HG02938 (cell line): ENCODE results near the gene RNU6-9.

Experiments
- ATAC-seq: cut with Tn5 transposase; IDR thresholded peaks from one replicate; pipeline ENCODE4 v1.9.1; 2021; ENCODE audit warnings: mild to moderate bottlenecking, moderate library complexity; ENCODE audit not compliant: unreplicated experiment

The RNU6-9 gene

GRCh38 chr19:917323-918151 lies 24.3 kb downstream of the RNU6-9 start, which contains the start of gene KISS1R:
Gene KISS1R, plus strand, starts transcription at chr19:917333. Its CDS starts 170 bp downstream, at chr19:917503.
- no peak for ATAC-seq

GRCh38 chr19:918152-918437 lies 24.8 kb downstream of the RNU6-9 start:
- no peak for ATAC-seq

DNA sequence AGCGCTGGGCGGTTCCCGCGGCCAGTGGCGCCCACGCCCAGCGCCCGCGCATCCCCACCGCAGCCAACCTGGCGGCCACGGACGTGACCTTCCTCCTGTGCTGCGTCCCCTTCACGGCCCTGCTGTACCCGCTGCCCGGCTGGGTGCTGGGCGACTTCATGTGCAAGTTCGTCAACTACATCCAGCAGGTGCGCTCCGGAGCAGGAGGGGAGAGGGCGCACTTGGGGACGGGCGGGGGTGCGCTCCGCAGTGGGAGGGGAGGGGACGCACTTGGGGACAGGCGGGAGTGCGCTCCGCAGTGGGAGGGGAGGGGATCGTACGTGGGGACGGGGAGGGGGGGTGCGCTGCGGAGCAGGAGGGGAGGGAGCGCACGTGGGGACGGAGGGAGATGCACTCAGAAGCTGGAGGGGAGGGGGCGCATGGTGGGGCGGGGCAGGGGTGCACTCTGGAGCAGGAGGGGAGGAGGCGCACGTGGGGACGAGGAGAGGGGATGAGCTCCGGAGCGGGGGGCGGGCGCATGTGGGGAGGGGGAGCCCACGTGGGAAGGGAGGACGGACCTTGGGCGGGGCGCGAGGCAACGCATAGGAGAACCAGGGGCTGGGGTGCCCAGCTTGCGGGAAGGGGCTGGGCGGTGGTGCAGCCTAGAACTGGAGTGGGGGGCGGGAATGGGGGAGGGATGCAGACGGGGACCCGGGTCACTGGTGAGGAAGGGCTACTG lies 25.4 kb downstream of the RNU6-9 start:
- ATAC-seq, result no peak

GRCh38 chr19:919199-920050 lies 26.1 kb downstream of the RNU6-9 start:
- ATAC-seq, result no peak

GRCh38 chr19:920051-920864 lies 27.0 kb downstream of the RNU6-9 start:
- ATAC-seq, result no peak

DNA sequence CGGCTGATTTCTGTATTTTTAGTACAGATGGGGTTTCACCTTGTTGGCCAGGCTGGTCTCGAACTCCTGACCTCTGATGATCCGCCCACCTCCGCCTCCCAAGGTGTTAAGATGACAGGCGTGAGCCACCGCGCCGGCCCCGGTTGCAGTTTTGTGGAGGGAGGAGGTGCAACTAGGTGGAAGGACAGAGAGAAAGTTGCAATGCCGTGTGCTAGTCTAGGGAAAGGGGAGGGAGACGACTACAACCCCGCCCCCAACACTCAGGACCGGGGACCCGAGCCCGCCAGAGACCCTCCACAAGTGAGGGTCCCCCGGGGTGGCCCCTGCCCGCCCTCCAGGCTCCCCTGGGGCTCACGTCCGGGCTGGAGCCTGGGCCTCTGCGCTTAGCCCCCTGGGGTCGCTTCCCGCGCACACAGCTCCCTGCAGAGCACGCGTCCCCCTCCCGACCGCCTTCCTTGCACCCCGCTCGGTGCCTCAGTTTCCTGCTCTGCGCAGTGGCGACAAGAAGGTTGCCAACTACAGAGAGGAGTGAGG lies 31.3 kb downstream of the RNU6-9 start:
- ATAC-seq, result no peak

- peak; percentile 48 for ATAC-seq
These were observed 31.8 kb downstream of the RNU6-9 start for GRCh38 chr19:925087-925525.

DNA sequence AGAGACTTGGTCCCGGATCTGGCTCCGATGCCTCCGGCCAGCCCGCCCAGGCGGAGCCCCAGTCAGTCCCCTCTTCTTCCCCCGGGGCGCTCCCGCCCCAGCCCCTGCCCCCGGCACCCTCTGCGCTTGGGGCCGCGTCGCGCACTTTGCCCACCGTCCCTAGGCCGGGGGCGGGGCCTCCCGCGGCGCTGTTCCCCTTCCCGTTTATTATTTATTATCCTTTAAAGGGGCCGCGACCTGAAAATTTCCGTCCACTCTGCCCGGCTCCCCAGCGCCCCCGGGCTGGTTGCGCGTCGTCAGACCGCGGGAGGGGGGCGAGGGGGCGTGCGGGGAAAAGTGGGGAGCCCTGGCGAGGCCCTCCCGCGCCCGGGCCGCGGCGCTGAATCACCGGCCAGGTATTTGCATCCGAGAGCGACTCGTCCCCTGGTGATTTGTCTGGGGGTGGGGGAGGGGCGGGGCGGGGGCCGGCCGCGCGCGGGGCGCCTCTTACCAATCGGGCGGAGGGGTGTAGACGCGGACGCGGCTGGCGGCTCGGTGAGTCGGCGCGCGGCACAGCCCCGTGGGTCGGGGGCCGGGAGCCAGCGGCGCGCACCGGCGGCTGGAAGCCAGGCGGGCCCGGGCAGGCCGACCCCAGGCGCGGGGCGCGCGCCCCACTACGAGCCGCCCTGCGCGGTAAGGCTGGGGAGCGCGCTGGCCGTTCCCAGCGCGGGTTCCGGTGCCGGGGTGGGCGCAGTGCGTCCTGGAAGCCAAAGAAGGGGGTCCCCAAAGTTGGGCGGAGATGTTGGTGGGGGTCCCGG lies 32.4 kb downstream of the RNU6-9 start, which contains the start of gene ARID3A:
Gene ARID3A, plus strand, starts transcription at position 510 of the 797 bp plus-strand sequence. CDS start 3,494 bp downstream, outside the sequence.
- ATAC-seq, result peak; percentile 46

DNA sequence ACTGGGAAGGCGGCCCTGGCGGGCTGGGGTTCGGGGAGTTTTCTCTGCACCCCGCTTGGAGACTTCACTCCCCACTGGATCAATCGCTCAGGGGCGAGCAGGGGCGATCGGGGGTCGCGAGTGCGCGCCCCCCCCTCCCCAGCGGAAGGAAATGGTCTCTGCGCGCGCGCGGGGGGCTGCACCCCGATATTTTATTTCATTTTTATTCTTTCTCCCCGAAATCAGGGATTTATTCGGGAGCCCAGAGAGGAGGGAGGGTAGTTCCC lies 33.0 kb downstream of the RNU6-9 start:
- ATAC-seq, result no peak

DNA sequence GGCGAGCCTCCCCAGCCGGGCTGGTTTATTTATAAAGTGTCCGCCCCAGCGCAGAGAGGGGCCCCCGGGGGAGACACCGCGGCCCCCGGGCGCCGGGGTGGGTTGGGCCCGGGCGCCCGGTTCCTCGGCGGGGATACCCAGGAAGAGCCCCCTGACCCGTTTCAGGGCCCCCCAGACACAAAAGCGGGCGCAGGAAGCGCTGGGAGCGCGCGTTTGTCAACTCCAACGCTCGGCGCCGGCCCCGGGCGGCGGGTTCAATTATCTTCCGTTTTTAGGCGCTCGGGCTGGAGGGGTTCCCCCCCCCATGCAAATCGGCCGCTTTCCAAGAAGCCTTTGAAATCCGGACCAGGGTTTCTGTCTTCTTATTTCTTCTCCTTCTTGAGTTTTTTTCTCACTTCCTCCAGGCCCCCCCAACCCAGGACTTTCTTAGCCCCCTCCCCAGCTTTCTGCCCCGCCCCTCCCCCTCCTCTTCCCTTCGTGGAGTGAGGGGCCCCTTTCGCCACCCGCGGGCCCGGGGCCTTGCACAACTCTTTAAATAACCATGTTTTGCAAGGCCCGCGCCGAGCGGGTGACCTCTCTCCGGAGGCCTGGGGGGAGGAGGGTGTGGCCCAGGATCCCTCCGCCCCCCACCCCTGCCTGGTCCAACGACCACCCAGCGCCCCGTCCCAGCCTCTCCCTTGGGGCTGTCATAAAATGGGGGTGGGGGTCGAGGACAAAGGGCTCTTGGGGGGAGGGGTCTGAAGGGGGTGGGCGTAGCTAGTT lies 33.5 kb downstream of the RNU6-9 start:
- ATAC-seq, result no peak

GRCh38 chr19:927351-927779 lies 34.1 kb downstream of the RNU6-9 start:
- no peak for ATAC-seq

GRCh38 chr19:927780-928401 lies 34.6 kb downstream of the RNU6-9 start:
- ATAC-seq, result no peak

GRCh38 chr19:928471-929202 lies 35.4 kb downstream of the RNU6-9 start:
- no peak for ATAC-seq

GRCh38 chr19:929203-929890 lies 36.1 kb downstream of the RNU6-9 start:
- no peak for ATAC-seq

DNA sequence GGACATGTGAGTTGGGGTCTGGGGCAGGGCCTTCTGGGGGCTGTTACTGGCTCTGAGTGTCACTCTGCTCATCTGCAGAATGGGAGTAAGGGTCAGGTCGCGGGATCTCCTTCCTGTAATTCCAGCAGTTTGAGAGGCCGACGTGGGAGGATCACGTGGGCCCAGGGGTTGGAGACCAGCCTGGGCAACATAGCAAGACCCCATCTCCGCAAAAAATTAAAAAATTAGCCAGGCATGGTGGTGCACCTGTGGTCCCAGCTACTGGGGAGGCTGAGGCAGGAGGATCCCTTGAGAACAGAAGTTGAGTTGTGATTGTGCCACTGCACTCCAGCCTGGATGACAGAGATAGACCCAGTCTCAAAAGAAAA lies 36.6 kb downstream of the RNU6-9 start:
- no peak for ATAC-seq

DNA sequence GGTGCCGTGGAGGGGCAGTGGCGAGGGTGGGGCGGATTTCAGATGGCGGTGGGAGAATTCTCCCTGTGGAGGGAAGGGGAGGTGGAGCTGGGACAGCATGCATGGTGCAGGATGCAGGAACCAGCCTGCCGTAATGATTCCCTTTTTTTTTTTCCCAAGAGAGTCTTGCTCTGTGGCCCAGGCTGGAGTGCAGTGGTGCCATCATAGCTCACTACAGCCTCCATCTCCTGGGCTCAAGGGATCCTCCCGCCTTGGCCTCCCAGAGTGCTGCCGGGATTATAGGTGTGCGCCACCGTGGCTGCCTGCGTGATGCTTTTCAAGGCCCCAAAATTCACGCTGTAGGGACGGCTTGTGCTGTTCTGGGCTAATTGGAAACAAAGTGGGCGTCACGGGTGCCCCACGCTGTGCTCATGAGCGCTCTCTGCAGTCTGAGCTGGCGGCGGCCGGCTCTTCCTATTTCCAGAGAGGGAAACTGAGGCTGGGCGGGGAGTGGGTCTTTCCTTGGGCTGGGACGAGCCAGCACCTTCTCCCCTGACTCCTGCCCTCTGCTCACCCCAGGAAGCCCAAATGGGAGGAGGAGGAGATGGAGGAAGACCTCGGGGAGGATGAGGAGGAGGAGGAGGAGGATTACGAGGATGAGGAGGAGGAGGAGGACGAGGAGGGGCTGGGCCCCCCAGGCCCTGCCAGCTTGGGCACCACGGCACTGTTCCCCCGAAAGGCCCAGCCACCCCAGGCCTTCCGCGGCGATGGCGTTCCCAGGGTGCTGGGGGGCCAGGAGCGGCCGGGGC lies 38.8 kb downstream of the RNU6-9 start:
- ATAC-seq, result no peak
